PFSK-1 (cell line): ENCODE results near the gene PCNX3.

Experiments used
- FOXP2 ChIP-seq: optimal IDR thresholded peaks from 2 replicates; pipeline ENCODE3; 2011; ENCODE audit warnings: borderline replicate concordance, control low read depth, inconsistent platforms; ENCODE audit not compliant: insufficient read depth; ENCODE audit errors: extremely low read length, extremely low read depth
- POLR2AphosphoS5 ChIP-seq: IDR thresholded peaks from 2 replicates; pipeline ENCODE4 v1.6.1; 2012; ENCODE audit warnings: low read depth, mild to moderate bottlenecking, control low read depth, low read length, moderate library complexity
- REST ChIP-seq, 2 experiments: IDR thresholded peaks; 2 replicates each; pipeline versions ENCODE4 v1.6.1 to v1.8.0; 2011 to 2012; ENCODE audit warnings: low read depth in 2 of 2, low read length in 2 of 2, control low read depth in 1 of 2, inconsistent platforms in 1 of 2, mild to moderate bottlenecking in 1 of 2, moderate library complexity in 1 of 2; ENCODE audit not compliant: insufficient read depth in 1 of 2
- SIN3A ChIP-seq: IDR thresholded peaks from 2 replicates; pipeline ENCODE4 v1.6.1; 2012; ENCODE audit warnings: mild to moderate bottlenecking, low read length, moderate library complexity, borderline replicate concordance; ENCODE audit not compliant: insufficient read depth
- TAF1 ChIP-seq: IDR thresholded peaks from 2 replicates; pipeline ENCODE4 v1.6.1; 2012; ENCODE audit warnings: low read length, control low read depth, borderline replicate concordance; ENCODE audit not compliant: insufficient read depth

PCNX3 gene

GRCh38 chr11:65595543-65596281 is 19.9 kb upstream of the PCNX3 start, which contains the start of gene KCNK7:
Gene KCNK7, minus strand, starts transcription at chr11:65595800. Its CDS starts 28 bp downstream, at chr11:65595772.
- TF ChIP-seq REST (IDR thresholded peaks at IDR 0.05; ENCODE audit: insufficient read depth in 1 of 2, low read depth in 2 of 2, low read length in 2 of 2) (no peak), SIN3A (no peak), FOXP2 (no peak)

GRCh38 chr11:65596520-65596919 is 19.1 kb upstream of the PCNX3 start:
- TF ChIP-seq SIN3A (no peak), REST (IDR thresholded peaks at IDR 0.05; ENCODE audit: insufficient read depth in 1 of 2, low read depth in 2 of 2, low read length in 2 of 2) (no peak), TAF1 (no peak), FOXP2 (no peak), POLR2AphosphoS5 (no peak; the same call in 1 of the 2 replicates)

GRCh38 chr11:65598258-65598699 is 17.3 kb upstream of the PCNX3 start:
- TF ChIP-seq TAF1 (no peak), SIN3A (no peak), POLR2AphosphoS5 (no peak), FOXP2 (no peak), REST (IDR thresholded peaks at IDR 0.05; ENCODE audit: insufficient read depth in 1 of 2, low read depth in 2 of 2, low read length in 2 of 2) (no peak)

DNA sequence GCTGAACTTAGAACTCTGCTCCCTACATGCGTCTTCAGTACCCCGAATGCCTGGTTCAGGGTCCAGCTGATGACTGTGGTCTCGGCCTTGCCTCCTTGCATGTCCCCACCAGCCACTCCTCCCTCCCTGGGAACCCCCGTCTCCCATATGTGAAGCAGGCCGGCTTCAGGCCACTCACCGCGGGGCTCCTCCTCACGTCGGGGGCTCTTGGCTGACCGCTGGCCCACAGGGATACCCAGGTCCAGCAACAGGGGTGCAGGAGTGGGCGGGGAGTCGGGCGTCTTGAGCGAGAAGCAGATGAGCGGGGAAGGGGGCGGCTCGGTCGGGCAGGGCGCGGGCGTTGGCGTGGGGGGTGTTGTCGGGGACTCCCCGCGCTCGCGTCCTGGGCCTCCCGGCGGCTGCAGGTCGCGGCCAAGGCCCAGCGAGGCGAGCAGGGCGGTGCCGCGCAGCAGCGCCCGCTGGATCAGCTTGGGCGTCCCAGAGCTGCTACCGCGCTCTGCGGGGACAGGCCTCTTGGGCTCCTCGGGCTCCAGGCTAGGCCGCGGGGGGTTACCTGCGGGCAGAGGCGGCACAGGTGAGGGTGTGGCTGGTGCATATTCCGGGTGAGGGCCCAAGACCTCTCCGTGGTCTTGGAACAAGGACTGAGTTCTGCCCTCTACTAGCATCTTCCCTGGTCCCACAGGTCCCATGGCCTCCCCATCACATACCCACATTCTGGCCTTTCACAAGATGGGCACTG is 16.2 kb upstream of the PCNX3 start:
- TF ChIP-seq POLR2AphosphoS5 (no peak), FOXP2 (no peak), TAF1 (no peak), SIN3A (no peak), REST (IDR thresholded peaks at IDR 0.05; ENCODE audit: insufficient read depth in 1 of 2, low read depth in 2 of 2, low read length in 2 of 2) (no peak)
